Prostate gland (tissue), 2 donors: Measurements from ENCODE around the gene CAMKK1. TPM values are rescaled to one million over a fixed set of nuclear protein-coding genes. Genes with fewer than 3 reads are reported as not detected.
"Not testable (repeated sequence)": the region's sequence is repeated elsewhere in the genome, so short reads cannot be mapped to it uniquely, and the experiment has no call there.

Experiments used
- DNase-seq: peaks from one replicate; pipeline ENCODE4 v3.0.0-alpha.2; 2019; ENCODE audit warnings: low spot score
- H3K27ac ChIP-seq, 2 donors: fragments of 200-600 bp; sonication (generic); 2 replicates each; pipeline ENCODE4 v1.5.1; 2017 to 2019
- H3K27me3 ChIP-seq: fragments of 200-600 bp; sonication (generic); replicated peaks from 2 replicates; pipeline ENCODE4 v1.5.1; 2019; ENCODE audit not compliant: insufficient read depth
- H3K36me3 ChIP-seq, 2 donors: fragments of 200-600 bp; sonication (generic); 1 replicate in 1 of 2; 2 replicates in 1 of 2; pipeline versions ENCODE4 v1.5.1 to v1.8.1; 2017 to 2019
- H3K4me1 ChIP-seq: fragments of 200-600 bp; sonication (generic); replicated peaks from 2 replicates; pipeline ENCODE4 v1.5.1; 2019
- H3K4me3 ChIP-seq, 2 donors: fragments of 200-600 bp; sonication (generic); 2 replicates each; pipeline ENCODE4 v1.5.1; 2017 to 2019
- H3K9me3 ChIP-seq: fragments of 200-600 bp; sonication (generic); 2 replicates; pipeline ENCODE4 v1.5.1; 2017
- POLR2A ChIP-seq: fragments of 450-650 bp; IDR thresholded peaks from one replicate; pipeline ENCODE4 v1.6.1; 2016; ENCODE audit warnings: antibody characterized with exemption, mild to moderate bottlenecking
- POLR2AphosphoS5 ChIP-seq: sonication (generic); formaldehyde crosslinking; IDR thresholded peaks from one replicate; pipeline ENCODE4 v1.6.1; 2017; ENCODE audit warnings: antibody characterized with exemption
- WGBS: methylation state at CpG from one replicate; pipeline ENCODE4 v1.1.5; 2018; 5-methylcytosine and 5-hydroxymethylcytosine counted together
- intact Hi-C: fragments of 100-400 bp; cut with DNase I; formaldehyde crosslinking; loops from one replicate; pipeline ENCODE4 v1.14.2; 2022
- total RNA-seq, 2 donors: library from RNA; depleted of rRNA; stranded (reverse); fragments of >200 nt; gene quantifications; one replicate each; pipeline ENCODE4 v1.1.0, GENCODE V29; 2016
- TF ChIP-seq, protein P1 (sequence below), 4 experiments: fragments of 200-600 bp in 2 of 4; fragments of 450-650 bp in 2 of 4; sonication (generic) in 2 of 4; IDR thresholded peaks; 1 replicate in 3 of 4; 2 replicates in 1 of 4; pipeline ENCODE4 v1.5.1; 2016 to 2019; ENCODE audit warnings: antibody characterized with exemption in 4 of 4, mild to moderate bottlenecking in 2 of 4, moderate library complexity in 2 of 4

Gene CAMKK1
- total RNA-seq, 2 donors from 2014 or later, result 2.0 to 12.8 TPM

DNA sequence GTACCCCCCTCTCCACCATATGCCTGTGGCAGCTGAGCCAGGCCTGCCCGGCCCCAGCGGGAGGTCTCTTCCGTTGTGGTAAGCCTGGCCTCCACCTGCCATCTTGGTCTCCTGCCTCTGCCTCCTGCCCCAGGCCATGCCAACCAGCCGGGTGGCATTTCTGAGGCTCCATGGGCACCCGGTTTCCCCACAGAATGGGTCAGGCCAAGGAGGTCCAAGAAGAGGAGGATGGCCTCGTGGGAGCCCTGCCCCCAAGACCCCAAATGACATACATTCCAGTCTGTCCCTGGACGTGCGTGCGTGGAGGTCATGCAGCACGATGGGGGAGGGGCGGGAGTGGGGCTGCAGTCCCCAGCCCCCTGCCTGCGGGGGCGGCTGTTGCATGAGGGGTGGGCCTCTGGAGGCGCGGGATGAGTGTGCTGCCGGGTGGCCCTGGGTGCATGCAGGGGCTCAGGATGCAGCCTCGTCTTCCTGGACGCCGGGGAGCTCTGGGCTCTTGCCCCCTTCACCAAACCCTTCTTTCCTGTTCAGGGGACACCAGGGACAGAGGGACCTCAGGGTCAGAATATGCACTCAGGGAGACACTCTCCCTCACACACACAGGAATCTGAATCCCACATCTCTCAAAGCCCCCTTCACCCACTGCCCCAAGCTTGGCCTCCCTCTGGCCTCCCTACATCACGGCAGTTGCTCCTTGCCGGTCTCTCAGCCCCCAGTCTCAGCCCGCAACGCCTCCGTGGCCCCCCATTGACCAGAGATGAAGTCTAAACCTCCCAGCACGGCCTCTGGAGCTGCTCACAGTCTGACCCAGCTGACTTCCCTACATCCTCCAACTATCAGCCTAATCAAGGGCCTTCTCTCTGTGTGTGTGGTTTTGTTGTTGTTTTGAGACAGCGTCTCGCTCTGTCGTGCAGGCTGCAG lies 30.8 kb downstream of the CAMKK1 start:
- Histone ChIP-seq H3K9me3 (no peaks in the 10 kb centered on the region), H3K27ac (no peak overlapping the region), H3K36me3 (no peaks in the 10 kb centered on the region), H3K4me3 (no peak overlapping the region), H3K27me3 (no peaks in the 10 kb centered on the region), H3K4me1 (no peaks in the 10 kb centered on the region)
- 87% methylated on average over 28 of the region's 28 CpGs for WGBS
- no peak for DNase-seq
- TF ChIP-seq POLR2AphosphoS5, result no peak
- intact Hi-C loops, result loop anchor here (5.0 kb wide), 2 partner anchors 50 to 140 kb away; no protein-coding TSS in a partner anchor

DNA sequence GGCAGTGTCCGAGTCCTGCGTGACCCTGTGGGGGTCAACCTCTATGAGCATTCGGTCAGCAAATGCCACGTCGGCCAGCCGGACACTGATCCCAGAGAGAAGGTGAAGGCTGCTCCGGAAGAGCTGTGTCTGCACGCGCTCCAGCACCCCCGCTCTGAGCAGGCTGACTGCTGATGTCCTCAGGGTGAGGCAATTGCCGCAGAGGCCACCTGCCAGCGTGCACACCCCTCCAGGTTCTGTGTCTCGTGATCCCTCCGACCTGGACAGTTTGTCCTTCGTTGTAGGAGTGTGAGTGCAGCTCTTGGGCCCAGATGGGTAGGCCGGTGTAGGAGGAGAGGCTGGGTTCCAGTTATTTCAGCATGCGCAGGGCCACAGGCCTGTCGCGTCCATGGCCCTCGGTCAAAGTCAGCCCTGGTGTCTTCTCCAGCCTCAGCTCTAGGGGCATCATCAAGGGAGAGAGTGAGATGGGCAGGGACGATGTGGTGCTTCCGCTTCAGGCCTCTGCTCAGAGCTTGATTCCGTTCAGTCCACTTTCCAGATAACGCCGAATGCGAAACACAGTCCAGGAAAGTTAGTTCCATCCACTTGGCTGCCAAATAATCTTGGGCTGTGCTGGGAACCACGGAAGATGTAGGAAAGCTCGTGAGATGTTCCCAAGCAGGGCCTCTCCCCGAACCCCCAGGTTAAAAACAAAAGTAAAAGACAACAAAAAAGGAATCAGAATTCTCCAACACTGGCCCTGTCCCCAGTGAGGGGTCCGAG lies 31.7 kb downstream of the CAMKK1 start:
- H3K27me3 ChIP-seq, result no peaks in the 10 kb centered on the region
- no peak overlapping the region for H3K27ac ChIP-seq
- no peaks in the 10 kb centered on the region for H3K9me3 ChIP-seq
- no peak for DNase-seq
- TF ChIP-seq, protein P1, sequence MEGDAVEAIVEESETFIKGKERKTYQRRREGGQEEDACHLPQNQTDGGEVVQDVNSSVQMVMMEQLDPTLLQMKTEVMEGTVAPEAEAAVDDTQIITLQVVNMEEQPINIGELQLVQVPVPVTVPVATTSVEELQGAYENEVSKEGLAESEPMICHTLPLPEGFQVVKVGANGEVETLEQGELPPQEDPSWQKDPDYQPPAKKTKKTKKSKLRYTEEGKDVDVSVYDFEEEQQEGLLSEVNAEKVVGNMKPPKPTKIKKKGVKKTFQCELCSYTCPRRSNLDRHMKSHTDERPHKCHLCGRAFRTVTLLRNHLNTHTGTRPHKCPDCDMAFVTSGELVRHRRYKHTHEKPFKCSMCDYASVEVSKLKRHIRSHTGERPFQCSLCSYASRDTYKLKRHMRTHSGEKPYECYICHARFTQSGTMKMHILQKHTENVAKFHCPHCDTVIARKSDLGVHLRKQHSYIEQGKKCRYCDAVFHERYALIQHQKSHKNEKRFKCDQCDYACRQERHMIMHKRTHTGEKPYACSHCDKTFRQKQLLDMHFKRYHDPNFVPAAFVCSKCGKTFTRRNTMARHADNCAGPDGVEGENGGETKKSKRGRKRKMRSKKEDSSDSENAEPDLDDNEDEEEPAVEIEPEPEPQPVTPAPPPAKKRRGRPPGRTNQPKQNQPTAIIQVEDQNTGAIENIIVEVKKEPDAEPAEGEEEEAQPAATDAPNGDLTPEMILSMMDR (IDR thresholded peaks at IDR 0.05), result no peak
- no peak for TF ChIP-seq POLR2A
- no peak for TF ChIP-seq POLR2AphosphoS5
- no peak overlapping the region for H3K4me3 ChIP-seq
- H3K4me1 ChIP-seq, result no peaks in the 10 kb centered on the region
- H3K36me3 ChIP-seq, result no peaks in the 10 kb centered on the region
- WGBS, result 92% methylated on average over 28 of the region's 30 CpGs
- intact Hi-C loops, result loop anchor here (5.0 kb wide), 2 partner anchors 51 to 141 kb away; no protein-coding TSS in a partner anchor

DNA sequence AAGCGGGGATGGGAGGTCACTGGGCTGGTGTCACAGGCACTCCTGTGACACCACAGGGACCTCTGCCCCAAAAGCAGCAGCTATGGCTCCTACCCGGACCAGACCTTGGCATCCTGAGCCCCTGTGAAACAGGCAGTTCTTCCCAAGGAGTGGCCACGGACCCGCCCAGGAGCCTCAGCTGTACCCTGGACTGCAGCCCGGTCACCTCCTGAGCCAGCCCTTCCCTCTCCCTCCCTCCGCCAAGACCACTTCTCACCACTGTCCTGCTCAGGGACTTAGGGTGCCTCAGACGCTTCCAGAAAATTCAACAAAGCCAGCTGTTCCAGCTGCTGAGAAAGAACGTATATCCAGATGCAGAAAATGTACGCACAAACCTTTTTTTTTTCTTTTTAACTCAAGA lies 32.9 kb downstream of the CAMKK1 start:
- DNase-seq, result no peak
- intact Hi-C loops, result loop anchor here (5.0 kb wide), 2 partner anchors 52 to 142 kb away; no protein-coding TSS in a partner anchor
- Histone ChIP-seq H3K27me3 (no peaks in the 10 kb centered on the region), H3K9me3 (no peaks in the 10 kb centered on the region), H3K36me3 (no peaks in the 10 kb centered on the region), H3K4me1 (no peaks in the 10 kb centered on the region), H3K4me3 (no peak overlapping the region), H3K27ac (no peak overlapping the region)
- 58% methylated on average over 8 of the region's 9 CpGs for WGBS
- TF ChIP-seq POLR2AphosphoS5 (no peak), POLR2A (no peak)
- TF ChIP-seq, protein P1 (IDR thresholded peaks at IDR 0.05), result no peak

DNA sequence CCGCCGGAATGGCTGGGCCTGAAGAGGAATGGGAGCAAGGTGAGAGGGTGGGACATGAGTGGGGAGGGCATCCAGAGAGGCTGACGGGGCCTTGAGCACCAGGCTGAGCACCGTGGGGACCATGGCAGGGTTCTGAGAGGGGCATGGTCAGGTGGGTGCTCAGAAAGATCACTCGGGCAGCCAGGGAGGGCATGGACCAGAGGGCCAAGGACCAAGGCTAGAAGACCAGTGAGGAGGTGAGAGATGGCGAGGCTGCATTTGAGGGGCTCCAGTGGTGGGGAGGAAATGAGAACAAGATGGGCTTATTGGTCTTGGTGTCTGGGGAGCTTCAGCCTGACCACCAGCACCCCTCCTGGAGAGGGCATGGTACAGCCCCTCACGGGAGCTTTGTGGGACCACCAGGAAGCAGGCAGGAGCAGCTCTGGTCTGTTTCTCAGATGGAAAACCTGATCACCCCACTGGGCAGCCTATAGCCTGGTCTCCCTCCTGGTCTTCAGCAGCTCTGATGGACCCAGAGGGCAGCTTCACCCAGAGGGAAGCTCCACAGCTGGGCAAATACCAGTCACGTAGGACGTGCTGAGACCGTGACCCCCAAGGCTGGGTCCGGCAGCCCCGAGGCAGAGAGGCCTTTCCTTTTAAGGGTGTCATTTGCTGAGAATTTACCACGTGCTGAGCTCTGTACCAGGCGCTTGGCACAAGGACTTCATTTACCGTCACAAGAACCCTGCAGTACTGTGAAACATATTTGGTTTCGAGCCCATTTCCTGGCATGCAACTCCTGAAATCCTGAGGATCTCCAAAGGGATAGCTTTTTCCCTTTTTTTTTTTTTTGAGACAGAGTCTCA lies 35.4 kb downstream of the CAMKK1 start:
- Histone ChIP-seq H3K36me3 (no peaks in the 10 kb centered on the region), H3K27me3 (no peaks in the 10 kb centered on the region), H3K4me1 (no peaks in the 10 kb centered on the region), H3K9me3 (no peaks in the 10 kb centered on the region), H3K27ac (no peak overlapping the region), H3K4me3 (no peak overlapping the region)
- 74% methylated on average over 16 of the region's 16 CpGs for WGBS
- no peak for DNase-seq
- TF ChIP-seq, protein P1 (IDR thresholded peaks at IDR 0.05), result no peak
- TF ChIP-seq POLR2AphosphoS5 (no peak), POLR2A (no peak)
- intact Hi-C loops, result no loop called here

DNA sequence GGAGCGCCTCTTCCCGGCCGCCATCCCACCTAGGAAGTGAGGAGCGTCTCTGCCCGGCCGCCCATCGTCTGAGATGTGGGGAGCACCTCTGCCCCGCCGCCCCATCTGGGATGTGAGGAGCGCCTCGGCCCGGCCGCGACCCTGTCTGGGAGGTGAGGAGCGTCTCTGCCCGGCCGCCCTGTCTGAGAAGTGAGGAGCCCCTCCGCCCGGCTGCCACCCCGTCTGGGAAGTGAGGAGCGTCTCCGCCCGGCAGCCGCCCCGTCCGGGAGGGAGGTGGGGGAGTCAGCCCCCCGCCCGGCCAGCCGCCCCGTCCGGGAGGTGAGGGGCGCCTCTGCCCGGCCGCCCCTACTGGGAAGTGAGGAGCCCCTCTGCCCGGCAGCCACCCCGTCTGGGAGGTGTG lies 38.6 kb downstream of the CAMKK1 start:
- intact Hi-C loops, H3K4me3 ChIP-seq: not testable (repeated sequence)

More for the DNA sequence above, 38.6 kb downstream of the CAMKK1 start:
- 94% methylated on average over 16 of the region's 36 CpGs for WGBS
- H3K27me3 ChIP-seq, H3K36me3 ChIP-seq, H3K27ac ChIP-seq, H3K9me3 ChIP-seq, DNase-seq, H3K4me1 ChIP-seq: not testable (repeated sequence)
